IMR-90 (cell line): ENCODE measurements around the gene KLC4. TPM values are rescaled to one million over a fixed set of nuclear protein-coding genes. Genes with fewer than 3 reads are reported as not detected.

ENCODE experiments used
- ATAC-seq: fragments of 200-7000 bp; cut with Tn5 transposase; 2 replicates; pipeline ENCODE4 v1.9.1; 2020; ENCODE audit warnings: low read depth, mild to moderate bottlenecking, moderate library complexity
- BruUV-seq: library from RNA; stranded (reverse); fragments of 400-500 nt; replicated peaks from 2 replicates; lab custom pipeline; 2021; lab: Mats Ljungman, UMichigan
- CTCF ChIA-PET: fragments of 300-600 bp; formaldehyde crosslinking; extraction: SDS; loops from one replicate; lab custom pipeline; 2021; ENCODE audit warnings: antibody characterized with exemption; lab: Yijun Ruan, JAX
- POLR2A ChIA-PET: fragments of 300-600 bp; sonication (Branson Sonifier 250); formaldehyde crosslinking; loops from one replicate; lab custom pipeline; 2022; ENCODE audit warnings: antibody characterized with exemption; ENCODE audit not compliant: unreplicated experiment; lab: Charles Lee
- DNase-seq: peaks from one replicate; pipeline ENCODE4 v3.0.0; 2013
- H2AFZ ChIP-seq: replicated peaks from 2 replicates; pipeline ENCODE3; 2013; ENCODE audit warnings: low read length, mild to moderate bottlenecking; ENCODE audit not compliant: poor library complexity
- H2AK5ac ChIP-seq: 2 replicates; pipeline ENCODE4 v1.6.1; 2013; ENCODE audit warnings: low read depth, low read length, inconsistent platforms
- H2AK9ac ChIP-seq: replicated peaks from 2 replicates; pipeline ENCODE3; 2013; ENCODE audit warnings: mild to moderate bottlenecking, low read depth, low read length, moderate library complexity; ENCODE audit not compliant: poor library complexity
- H2BK120ac ChIP-seq: 2 replicates; pipeline ENCODE4 v1.6.1; 2013; ENCODE audit warnings: low read depth, low read length, inconsistent platforms
- H2BK15ac ChIP-seq: 3 replicates; pipeline ENCODE4 v1.6.1; 2013; ENCODE audit warnings: low read depth, low read length, inconsistent platforms
- H2BK20ac ChIP-seq: 2 replicates; pipeline ENCODE4 v1.6.1; 2013; ENCODE audit warnings: low read depth, mild to moderate bottlenecking, inconsistent platforms, low read length, moderate library complexity
- H2BK5ac ChIP-seq: 2 replicates; pipeline ENCODE4 v1.6.1; 2013; ENCODE audit warnings: mild to moderate bottlenecking, low read depth, low read length, inconsistent platforms; ENCODE audit not compliant: poor library complexity, severe bottlenecking
- H3K14ac ChIP-seq: replicated peaks from 2 replicates; pipeline ENCODE4 v1.6.1; 2013; ENCODE audit warnings: low read depth, low read length, inconsistent platforms
- H3K18ac ChIP-seq: 2 replicates; pipeline ENCODE4 v1.6.1; 2013; ENCODE audit warnings: low read depth, low read length, control low read depth
- H3K23ac ChIP-seq: 2 replicates; pipeline ENCODE4 v1.6.1; 2013; ENCODE audit warnings: low read depth, low read length, inconsistent platforms
- H3K27ac ChIP-seq: 2 replicates; pipeline ENCODE4 v1.5.1; 2013; ENCODE audit warnings: mild to moderate bottlenecking, control low read depth, low read length; ENCODE audit not compliant: insufficient read depth
- H3K27me3 ChIP-seq: 2 replicates; pipeline ENCODE4 v1.6.1; 2013; ENCODE audit warnings: low read length; ENCODE audit not compliant: control insufficient read depth, insufficient read depth
- H3K36me3 ChIP-seq: 2 replicates; pipeline ENCODE4 v1.6.1; 2013; ENCODE audit warnings: low read length, mixed read lengths; ENCODE audit not compliant: control insufficient read depth, insufficient read depth
- H3K4ac ChIP-seq: 2 replicates; pipeline ENCODE4 v1.6.1; 2013; ENCODE audit warnings: low read depth, low read length, inconsistent platforms
- H3K4me1 ChIP-seq: 2 replicates; pipeline ENCODE4 v1.6.1; 2013; ENCODE audit warnings: low read length, mixed read lengths; ENCODE audit not compliant: control insufficient read depth, insufficient read depth
- H3K4me2 ChIP-seq: 2 replicates; pipeline ENCODE4 v1.6.1; 2013; ENCODE audit warnings: low read depth, mild to moderate bottlenecking, control low read depth, low read length, moderate library complexity
- H3K4me3 ChIP-seq: 2 replicates; pipeline ENCODE4 v1.5.1; 2013; ENCODE audit warnings: low read depth, mild to moderate bottlenecking, control low read depth, low read length, moderate library complexity; ENCODE audit not compliant: insufficient read depth
- H3K56ac ChIP-seq: 2 replicates; pipeline ENCODE4 v1.6.1; 2013; ENCODE audit warnings: low read length, inconsistent platforms; ENCODE audit not compliant: insufficient read depth; ENCODE audit errors: extremely low read depth
- H3K79me1 ChIP-seq, 2 experiments: 2 replicates each; pipeline ENCODE4 v1.6.1; 2013; ENCODE audit warnings: low read length in 2 of 2, inconsistent platforms in 1 of 2, low read depth in 1 of 2
- H3K9ac ChIP-seq: 2 replicates; pipeline ENCODE4 v1.6.1; 2013; ENCODE audit warnings: low read depth, low read length, control low read depth
- H3K9me1 ChIP-seq: 2 replicates; pipeline ENCODE4 v1.6.1; 2013; ENCODE audit warnings: low read length, inconsistent platforms; ENCODE audit not compliant: insufficient read depth
- H3K9me3 ChIP-seq: 2 replicates; pipeline ENCODE4 v1.6.1; 2013; ENCODE audit warnings: low read length; ENCODE audit not compliant: control insufficient read depth, insufficient read depth
- H4K20me1 ChIP-seq: 2 replicates; pipeline ENCODE4 v1.6.1; 2013; ENCODE audit warnings: low read length, inconsistent platforms; ENCODE audit not compliant: insufficient read depth
- H4K5ac ChIP-seq: 2 replicates; pipeline ENCODE4 v1.6.1; 2013; ENCODE audit warnings: mild to moderate bottlenecking, low read depth, low read length, control low read depth
- H4K8ac ChIP-seq, 2 experiments: 2 replicates each; pipeline ENCODE4 v1.6.1; 2013; ENCODE audit warnings: low read depth in 2 of 2, low read length in 2 of 2, control low read depth in 1 of 2, inconsistent platforms in 1 of 2
- H4K91ac ChIP-seq: 2 replicates; pipeline ENCODE4 v1.6.1; 2013; ENCODE audit warnings: low read depth, low read length, inconsistent platforms; ENCODE audit not compliant: insufficient read depth
- MAZ ChIP-seq: IDR thresholded peaks from 2 replicates; pipeline ENCODE4 v1.6.1; 2012; ENCODE audit warnings: low read depth, mild to moderate bottlenecking, low read length, improper control_type of control experiment, moderate library complexity, borderline replicate concordance
- MXI1 ChIP-seq: IDR thresholded peaks from 2 replicates; pipeline ENCODE4 v1.6.1; 2012; ENCODE audit warnings: low read depth, mild to moderate bottlenecking, low read length, moderate library complexity, borderline replicate concordance
- USF2 ChIP-seq: fragments of 150-350 bp; IDR thresholded peaks from 2 replicates; pipeline ENCODE4 v1.6.1; 2017; ENCODE audit warnings: mild to moderate bottlenecking, antibody characterized with exemption, low read length, low read depth
- WGBS, 2 experiments: methylation state at CpG; one replicate each; pipeline versions ENCODE4 v1.1.5 to v1.1.7; 2013; ENCODE audit warnings: missing lambda C conversion rate in 2 of 2; ENCODE audit not compliant: insufficient read length in 1 of 2; ENCODE audit errors: extremely low coverage in 2 of 2; 5-methylcytosine and 5-hydroxymethylcytosine counted together
- dilution Hi-C: fragments of 300-500 bp; cut with HindIII; formaldehyde crosslinking; loops from one replicate; pipeline ENCODE4 v1.14.3; 2018; ENCODE audit warnings: low sequenced_read_pairs; ENCODE audit not compliant: unreplicated experiment
- in situ Hi-C: fragments of 300-500 bp; cut with MboI; formaldehyde crosslinking; loops from 3 replicates; pipeline ENCODE4 v1.14.3; 2019; ENCODE audit warnings: low sequenced_read_pairs, inconsistent platforms, mixed read lengths
- intact Hi-C: fragments of 100-400 bp; cut with micrococcal nuclease; formaldehyde crosslinking; loops from 2 replicates; pipeline ENCODE4 v1.10.0; 2022
- polyA plus RNA-seq, 3 experiments: library from polyadenylated mRNA; depleted of rRNA; stranded (reverse); fragments of >200 nt; gene quantifications; 2 replicates each; pipeline ENCODE4 v1.2.3, GENCODE V29; 2012; ENCODE audit warnings: low replicate concordance in 1 of 3
- total RNA-seq: library from RNA; depleted of rRNA; stranded (reverse); fragments of >200 nt; gene quantifications from 2 replicates; pipeline ENCODE4 v1.2.3, GENCODE V29; 2012

Gene KLC4
- total and polyA plus RNA-seq, 2 of the 4 experiments (the other 2 are of a cell fraction): 10.9 to 13.0 TPM

- peak overlapping the region; percentile 16 for H2AFZ ChIP-seq
- H2AK9ac ChIP-seq: peak overlapping the region; percentile 98
- TF ChIP-seq MXI1 (peak; percentile 73; the same call in 1 of the 2 replicates), MAZ (no peak), USF2 (peak; percentile 62)
- no peak overlapping the region for H3K4me3 ChIP-seq
- H2AK5ac ChIP-seq: peak overlapping the region; percentile 96
- H3K4me1 ChIP-seq: peaks cover 28% of the 10 kb centered on the region
- dilution Hi-C loops (no loop called here), intact Hi-C loops (loop anchor here (1.0 kb wide), 1 partner anchor 35 kb away; no protein-coding TSS in a partner anchor), in situ Hi-C loops (no loop called here)
- peak overlapping the region; percentile 88 to 99 for H4K8ac ChIP-seq
- peak overlapping the region; percentile 89 for H3K18ac ChIP-seq
- H3K27ac ChIP-seq: peak overlapping the region; percentile 91
- H3K27me3 ChIP-seq: no peaks in the 10 kb centered on the region
- peak overlapping the region; percentile 92; the same call in 2 of the 3 replicates for H2BK15ac ChIP-seq
- no TSS peak for BruUV-seq
- H3K36me3 ChIP-seq: no peaks in the 10 kb centered on the region
- H3K23ac ChIP-seq: peak overlapping the region; percentile 93
- peak overlapping the region; percentile 84 for H2BK5ac ChIP-seq
- peak overlapping the region; percentile 73 for H3K4me2 ChIP-seq
- peak overlapping the region; percentile 99 for H2BK120ac ChIP-seq
- WGBS, 2 experiments: 51% methylated on average over 4 of the region's 12 CpGs; no CpG with 5 or more reads in 1 of the 2 experiments
- H3K56ac ChIP-seq: peak overlapping the region; percentile 96; the same call in 1 of the 2 replicates
- H2BK20ac ChIP-seq: peak overlapping the region; percentile 90
- peak overlapping the region; percentile 99 for H4K91ac ChIP-seq
- DNase-seq: no peak
- ChIA-PET POLR2A (no interaction called here), CTCF (no interaction called here)
- peaks cover 18% of the 10 kb centered on the region for H3K9me1 ChIP-seq
- peak; percentile 25 for ATAC-seq
- H4K20me1 ChIP-seq: 0 out of 2 replicates have a peak, but pooled peaks cover 8% of the 10 kb centered on the region
- H3K14ac ChIP-seq: peak overlapping the region; percentile 99
- peak overlapping the region; percentile 99 for H3K4ac ChIP-seq
- no peaks in the 10 kb centered on the region for H3K9me3 ChIP-seq
- peaks cover 28 to 68% of the 10 kb centered on the region in 2 experiments for H3K79me1 ChIP-seq
- peak overlapping the region; percentile 76 for H3K9ac ChIP-seq
- H4K5ac ChIP-seq: peak overlapping the region; percentile 96
Observed at GRCh38 chr6:43113431-43114260, 54.2 kb downstream of the KLC4 start.
